NB4 (cell line): Measurements from ENCODE around the gene SYNC.

Source experiments
- CTCF ChIP-seq: IDR thresholded peaks from one replicate; pipeline ENCODE4 v1.5.1; 2012; ENCODE audit warnings: low read depth, low read length
- MAX ChIP-seq: IDR thresholded peaks from 2 replicates; pipeline ENCODE4 v1.6.1; 2011; ENCODE audit warnings: low read depth, low read length
- POLR2A ChIP-seq: IDR thresholded peaks from 2 replicates; pipeline ENCODE4 v1.6.1; 2011; ENCODE audit warnings: mild to moderate bottlenecking; ENCODE audit not compliant: insufficient read length; ENCODE audit errors: extremely low read depth

GRCh38 chr1:32702599-32703478 lies at the start of gene SYNC:
- TF ChIP-seq CTCF (no peak), POLR2A (no peak), MAX (no peak)
